Right atrium auricular region (tissue), 2 donors: ENCODE measurements around the gene IDH3B. TPM values are rescaled to one million over a fixed set of nuclear protein-coding genes. Genes with fewer than 3 reads are reported as not detected.

ENCODE experiments used
- DNase-seq: peaks from one replicate; pipeline ENCODE4 v3.0.0-alpha.2; 2019; ENCODE audit warnings: low spot score
- H3K27ac ChIP-seq, 2 donors: fragments of 200-600 bp; sonication (generic); 1 replicate in 1 of 2; 2 replicates in 1 of 2; pipeline ENCODE4 v1.5.1; 2016 to 2019
- H3K27me3 ChIP-seq, 2 donors: fragments of 200-600 bp; sonication (generic); one replicate each; pipeline versions ENCODE4 v1.5.1 to v1.6.0; 2017 to 2019
- H3K36me3 ChIP-seq: fragments of 200-600 bp; sonication (generic); one replicate; pipeline ENCODE4 v1.5.1; 2016
- H3K4me1 ChIP-seq, 2 donors: fragments of 200-600 bp; sonication (generic); one replicate each; pipeline versions ENCODE4 v1.5.1 to v1.6.0; 2017 to 2019
- H3K4me3 ChIP-seq, 2 donors: fragments of 200-600 bp; sonication (generic); 1 replicate in 1 of 2; 2 replicates in 1 of 2; pipeline ENCODE4 v1.5.1; 2017 to 2019; ENCODE audit warnings: mild to moderate bottlenecking in 1 of 2, moderate library complexity in 1 of 2
- H3K9me3 ChIP-seq, 2 donors: fragments of 200-600 bp; sonication (generic); one replicate each; pipeline ENCODE4 v1.5.1; 2019
- microRNA counts, 2 donors: library from miRNA; unstranded; fragments of <30 nt; microRNA quantifications; one replicate each; lab custom pipeline; 2016 to 2017
- microRNA-seq, 2 donors: library from miRNA; unstranded; fragments of <30 nt; microRNA quantifications; one replicate each; pipeline ENCODE4, GENCODE V29; 2016 to 2017; ENCODE audit warnings: borderline number of aligned reads in 2 of 2, borderline replicate concordance in 1 of 2
- total RNA-seq, 2 donors: library from RNA; depleted of rRNA; stranded (reverse); fragments of >200 nt; gene quantifications; one replicate each; pipeline ENCODE4 v1.1.0, GENCODE V29; 2016
- TF ChIP-seq, protein P1 (sequence below), 2 donors: fragments of 200-600 bp; sonication (generic); IDR thresholded peaks; one replicate each; pipeline ENCODE4 v1.5.1; 2019; ENCODE audit warnings: antibody characterized with exemption in 2 of 2

IDH3B gene
- total RNA-seq, 2 donors from 2014 or later: 145 to 217 TPM

GRCh38 chr20:2617099-2617714 lies 46.8 kb downstream of the IDH3B start:
- H3K27ac ChIP-seq: no peak overlapping the region
- H3K27me3 ChIP-seq: no peaks in the 10 kb centered on the region
- TF ChIP-seq, protein P1, sequence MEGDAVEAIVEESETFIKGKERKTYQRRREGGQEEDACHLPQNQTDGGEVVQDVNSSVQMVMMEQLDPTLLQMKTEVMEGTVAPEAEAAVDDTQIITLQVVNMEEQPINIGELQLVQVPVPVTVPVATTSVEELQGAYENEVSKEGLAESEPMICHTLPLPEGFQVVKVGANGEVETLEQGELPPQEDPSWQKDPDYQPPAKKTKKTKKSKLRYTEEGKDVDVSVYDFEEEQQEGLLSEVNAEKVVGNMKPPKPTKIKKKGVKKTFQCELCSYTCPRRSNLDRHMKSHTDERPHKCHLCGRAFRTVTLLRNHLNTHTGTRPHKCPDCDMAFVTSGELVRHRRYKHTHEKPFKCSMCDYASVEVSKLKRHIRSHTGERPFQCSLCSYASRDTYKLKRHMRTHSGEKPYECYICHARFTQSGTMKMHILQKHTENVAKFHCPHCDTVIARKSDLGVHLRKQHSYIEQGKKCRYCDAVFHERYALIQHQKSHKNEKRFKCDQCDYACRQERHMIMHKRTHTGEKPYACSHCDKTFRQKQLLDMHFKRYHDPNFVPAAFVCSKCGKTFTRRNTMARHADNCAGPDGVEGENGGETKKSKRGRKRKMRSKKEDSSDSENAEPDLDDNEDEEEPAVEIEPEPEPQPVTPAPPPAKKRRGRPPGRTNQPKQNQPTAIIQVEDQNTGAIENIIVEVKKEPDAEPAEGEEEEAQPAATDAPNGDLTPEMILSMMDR (IDR thresholded peaks at IDR 0.05): no peak
- no peak for DNase-seq
- no peaks in the 10 kb centered on the region for H3K36me3 ChIP-seq
- peaks cover 0 to 6% of the 10 kb centered on the region in 2 donors for H3K9me3 ChIP-seq
- no peak overlapping the region for H3K4me3 ChIP-seq
- H3K4me1 ChIP-seq: no peaks in the 10 kb centered on the region

DNA sequence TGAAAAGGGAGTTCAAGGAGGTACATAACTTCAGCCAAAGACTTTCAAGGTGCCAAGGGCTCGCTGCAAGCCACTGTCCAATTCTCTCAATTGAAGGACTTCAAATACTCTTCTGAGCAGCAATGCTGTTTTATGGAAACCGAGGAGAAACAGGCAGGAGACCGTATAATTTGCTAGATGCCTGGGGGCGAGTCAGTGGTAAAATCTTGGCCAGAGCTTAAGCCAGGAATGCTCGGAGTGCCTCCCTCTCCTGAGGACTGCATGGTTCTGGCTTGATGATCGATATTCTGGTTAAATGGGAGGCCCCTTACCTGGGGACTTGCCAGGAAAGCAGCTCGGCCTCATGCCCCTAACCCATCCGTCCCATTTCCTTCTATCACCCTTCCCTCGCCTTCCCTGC lies 47.4 kb downstream of the IDH3B start:
- Histone ChIP-seq H3K4me1 (no peaks in the 10 kb centered on the region), H3K36me3 (no peaks in the 10 kb centered on the region), H3K27ac (no peak overlapping the region), H3K9me3 (peaks cover 0 to 6% of the 10 kb centered on the region in 2 donors), H3K4me3 (no peak overlapping the region), H3K27me3 (no peaks in the 10 kb centered on the region)
- TF ChIP-seq, protein P1 (IDR thresholded peaks at IDR 0.05): no peak
- no peak for DNase-seq

GRCh38 chr20:2612073-2612472 lies 51.9 kb downstream of the IDH3B start:
- DNase-seq: no peak
- no peaks in the 10 kb centered on the region for H3K27me3 ChIP-seq
- TF ChIP-seq, protein P1 (IDR thresholded peaks at IDR 0.05): no peak
- H3K36me3 ChIP-seq: no peaks in the 10 kb centered on the region
- no peaks in the 10 kb centered on the region for H3K4me1 ChIP-seq
- no peak overlapping the region for H3K27ac ChIP-seq
- H3K9me3 ChIP-seq: peaks cover 2 to 6% of the 10 kb centered on the region in 2 donors
- no peak overlapping the region for H3K4me3 ChIP-seq

DNA sequence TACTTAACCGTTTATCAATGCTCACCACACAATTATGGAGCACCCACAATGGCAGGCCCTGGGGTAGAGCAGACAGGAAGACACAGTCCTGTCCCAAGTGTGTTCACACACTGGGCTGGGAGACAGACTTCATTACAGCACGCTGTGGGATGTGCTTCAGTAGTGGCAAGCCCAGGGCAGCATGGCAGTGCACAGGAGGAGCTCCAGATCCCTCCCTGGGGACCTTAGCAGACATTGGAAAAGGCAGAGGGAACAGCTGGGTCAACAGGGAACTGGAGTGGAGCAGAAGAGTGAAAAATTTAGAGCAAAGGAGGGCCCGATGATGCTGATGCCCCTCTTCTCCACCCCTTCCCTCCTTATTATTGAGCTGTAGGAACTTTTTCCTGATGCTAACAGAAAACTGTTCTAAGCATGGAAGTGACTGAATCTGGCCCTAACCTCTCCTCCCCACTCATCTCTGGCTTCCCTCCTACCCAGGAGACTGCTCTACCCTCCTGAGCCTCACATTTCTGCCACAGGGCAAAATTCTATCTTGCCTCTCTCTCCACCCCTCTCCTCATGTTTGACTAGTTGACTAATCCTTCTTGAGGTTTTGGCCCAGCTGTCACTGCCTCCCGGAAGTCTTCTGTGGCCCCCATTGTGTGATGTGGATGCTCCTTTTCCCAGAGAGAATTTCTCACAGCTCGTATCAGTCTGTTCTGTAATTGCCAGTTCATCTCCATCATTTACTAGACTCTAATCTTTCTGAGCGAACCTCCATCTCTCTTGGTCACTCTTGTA lies 52.9 kb downstream of the IDH3B start:
- Histone ChIP-seq H3K9me3 (peaks cover 4 to 15% of the 10 kb centered on the region in 2 donors), H3K4me3 (no peak overlapping the region), H3K4me1 (no peaks in the 10 kb centered on the region), H3K27ac (no peak overlapping the region), H3K36me3 (no peaks in the 10 kb centered on the region), H3K27me3 (no peaks in the 10 kb centered on the region)
- no peak for DNase-seq
- TF ChIP-seq, protein P1 (IDR thresholded peaks at IDR 0.05): no peak

- TF ChIP-seq, protein P1 (IDR thresholded peaks at IDR 0.05): no peak
- no peak overlapping the region for H3K4me3 ChIP-seq
- no peaks in the 10 kb centered on the region for H3K4me1 ChIP-seq
Observed at GRCh38 chr20:2610326-2610725, 53.7 kb downstream of the IDH3B start.

More at GRCh38 chr20:2610326-2610725, 53.7 kb downstream of the IDH3B start:
- Histone ChIP-seq H3K27ac (no peak overlapping the region), H3K27me3 (no peaks in the 10 kb centered on the region), H3K36me3 (no peaks in the 10 kb centered on the region), H3K9me3 (peaks cover 4 to 23% of the 10 kb centered on the region in 2 donors)
- no peak for DNase-seq

MicroRNAs within 50 kb of the gene (microRNA counts, 767-probe panel; counts per million panel counts)
- microRNA hsa-miR-1292 (lab: Ali Mortazavi, UCI): 0 to 31.0 counts per million in 2 donors

Small RNA genes within 50 kb of the gene (microRNA-seq; reads per million reads assigned to microRNA genes)
- gene MIR1292: 3.5 to 7.1 reads per million in 2 donors

Other genes starting within 250 kb of the IDH3B start
- 100 to 1,000 TPM in 1 of 2 donors, 10 to 100 TPM in 1; 78.7 to 105 TPM for gene SNRPB, start 193.4 kb downstream of the IDH3B start, total RNA-seq
- 1 to 10 TPM; 5.1 TPM for gene ZNF343, start 155.3 kb downstream of the IDH3B start, total RNA-seq
- not detected for gene TMC2, start 127.6 kb downstream of the IDH3B start, total RNA-seq
- gene NOP56, start 11.6 kb downstream of the IDH3B start, total RNA-seq: 10 to 100 TPM; 30.9 to 47.1 TPM
- gene EBF4, start 28.6 kb upstream of the IDH3B start, total RNA-seq: 1 to 10 TPM; 2.5 to 8.5 TPM
- gene CPXM1, start 136.4 kb upstream of the IDH3B start, total RNA-seq: 1 to 10 TPM; 2.9 to 4.4 TPM
- gene C20orf141, start 150.8 kb upstream of the IDH3B start, total RNA-seq: not detected
- not detected for gene TMEM239, start 152.1 kb upstream of the IDH3B start, total RNA-seq
- gene PCED1A, start 176.4 kb upstream of the IDH3B start, total RNA-seq: 10 to 100 TPM in 1 of 2 donors, 1 to 10 TPM in 1; 8.3 to 10.0 TPM
- gene VPS16, start 176.5 kb upstream of the IDH3B start, total RNA-seq: 10 to 100 TPM; 12.8 to 16.4 TPM
- gene PTPRA, start 209.3 kb upstream of the IDH3B start, total RNA-seq: 10 to 100 TPM; 32.8 to 46.0 TPM